Type B pancreatic cell (in vitro differentiated cells): ENCODE data around the gene FBXO47. TPM values are rescaled to one million over a fixed set of nuclear protein-coding genes. Genes with fewer than 3 reads are reported as not detected.

Experiments used
- DNase-seq: peaks from one replicate; pipeline ENCODE4 v3.0.0; 2021; ENCODE audit warnings: mixed read lengths; ENCODE audit not compliant: unreplicated experiment; ENCODE audit errors: extremely low spot score
- H3K27ac Mint-ChIP-seq: 2 replicates; pipeline ENCODE4 v1.8.0; 2021; ENCODE audit warnings: mild to moderate bottlenecking, mixed read lengths
- H3K27me3 Mint-ChIP-seq: 2 replicates; pipeline ENCODE4 v1.8.0; 2021; ENCODE audit warnings: mixed read lengths
- H3K36me3 Mint-ChIP-seq: 2 replicates; pipeline ENCODE4 v1.8.0; 2021; ENCODE audit warnings: mixed read lengths
- H3K4me1 Mint-ChIP-seq: one replicate; pipeline ENCODE4 v1.8.0; 2021; ENCODE audit warnings: mixed read lengths; ENCODE audit not compliant: unreplicated experiment
- H3K4me3 Mint-ChIP-seq: 2 replicates; pipeline ENCODE4 v1.8.0; 2021; ENCODE audit warnings: mild to moderate bottlenecking, mixed read lengths
- H3K9me3 Mint-ChIP-seq: 2 replicates; pipeline ENCODE4 v1.8.0; 2021; ENCODE audit warnings: mixed read lengths
- CTCF ChIP-seq: fragments of 200-600 bp; sonication (generic); conservative IDR thresholded peaks from 2 replicates; pipeline ENCODE4 v1.5.0; 2021; ENCODE audit warnings: antibody characterized with exemption, mild to moderate bottlenecking
- total RNA-seq: library from RNA; stranded (reverse); gene quantifications from 2 replicates; pipeline ENCODE4 v1.2.1, GENCODE V29; 2021; ENCODE audit warnings: low replicate concordance

FBXO47 gene
- total RNA-seq, 1 donor from 2014 or later = not detected

- TF ChIP-seq CTCF = no peak
- H3K9me3 Mint-ChIP-seq = peaks cover 7% of the 10 kb centered on the region
- H3K27me3 Mint-ChIP-seq = peaks cover 22% of the 10 kb centered on the region
- no peak overlapping the region for H3K27ac Mint-ChIP-seq
- H3K4me3 Mint-ChIP-seq = no peak overlapping the region
- peaks cover 5% of the 10 kb centered on the region for H3K36me3 Mint-ChIP-seq
- no peaks in the 10 kb centered on the region for H3K4me1 Mint-ChIP-seq
- DNase-seq = no peak
Measured at GRCh38 chr17:39002991-39003715, 36.0 kb upstream of the FBXO47 start.

DNA sequence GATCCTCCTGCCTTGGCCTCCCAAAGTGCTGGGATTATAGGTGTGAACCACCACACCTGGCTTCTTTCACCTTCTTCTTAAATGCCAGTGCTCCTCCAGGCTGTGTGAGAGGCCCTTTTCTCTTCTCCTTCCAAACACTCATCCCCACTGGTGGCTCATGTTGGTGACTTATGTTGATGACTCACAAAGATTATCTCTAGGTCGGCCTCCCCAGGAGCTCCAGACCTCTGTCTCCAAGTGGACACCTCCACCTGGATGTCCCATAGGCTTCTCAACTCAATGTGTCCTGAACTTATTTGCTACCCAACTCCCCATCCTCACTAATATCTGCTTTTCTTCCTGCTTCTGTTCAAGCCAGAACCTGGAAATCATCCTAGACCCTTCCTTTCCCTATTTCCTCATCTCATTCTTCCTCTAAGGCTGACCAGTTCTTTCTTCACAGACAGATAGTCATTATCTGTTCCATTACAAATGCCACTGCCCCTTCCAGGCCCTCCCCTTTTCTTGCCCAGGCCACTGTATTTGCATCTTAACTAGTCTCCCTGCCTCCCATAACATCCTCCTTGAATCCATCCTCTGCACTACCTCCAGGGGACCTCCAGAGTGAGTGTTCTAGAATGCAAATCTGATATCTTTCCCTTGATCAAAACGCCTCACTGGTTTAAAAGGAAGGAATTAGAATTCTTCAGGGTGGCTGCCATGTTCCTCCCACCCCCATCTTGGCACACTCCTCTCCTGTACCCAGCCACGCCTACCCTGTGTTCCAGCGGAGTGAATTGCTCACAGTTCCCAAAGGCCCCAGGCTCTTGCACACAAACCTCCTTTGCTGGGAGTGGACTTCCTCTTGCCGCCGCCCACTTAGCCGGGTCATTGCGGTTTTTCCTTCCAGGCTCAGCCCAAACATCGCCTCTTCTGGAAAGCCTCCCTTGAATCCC lies 34.8 kb upstream of the FBXO47 start:
- Mint-ChIP-seq H3K9me3 (peaks cover 8% of the 10 kb centered on the region), H3K27ac (no peak overlapping the region), H3K4me1 (no peaks in the 10 kb centered on the region), H3K27me3 (peaks cover 22% of the 10 kb centered on the region), H3K4me3 (no peak overlapping the region), H3K36me3 (peaks cover 5% of the 10 kb centered on the region)
- TF ChIP-seq CTCF = no peak
- DNase-seq = no peak

GRCh38 chr17:39000021-39000601 lies 32.9 kb upstream of the FBXO47 start:
- peaks cover 16% of the 10 kb centered on the region for H3K9me3 Mint-ChIP-seq
- no peaks in the 10 kb centered on the region for H3K4me1 Mint-ChIP-seq
- H3K4me3 Mint-ChIP-seq = no peak overlapping the region
- H3K36me3 Mint-ChIP-seq = peaks cover 5% of the 10 kb centered on the region
- no peak overlapping the region for H3K27ac Mint-ChIP-seq
- no peak for DNase-seq
- H3K27me3 Mint-ChIP-seq = peaks cover 22% of the 10 kb centered on the region
- no peak for TF ChIP-seq CTCF

- Mint-ChIP-seq H3K4me3 (no peak overlapping the region), H3K27me3 (peaks cover 3% of the 10 kb centered on the region), H3K9me3 (peaks cover 11% of the 10 kb centered on the region), H3K4me1 (no peaks in the 10 kb centered on the region), H3K27ac (no peak overlapping the region), H3K36me3 (peaks cover under 1% of the 10 kb centered on the region)
- TF ChIP-seq CTCF = no peak
- DNase-seq = no peak
Measured at GRCh38 chr17:38996660-38997337, 29.6 kb upstream of the FBXO47 start.

GRCh38 chr17:38994026-38994425 lies 26.8 kb upstream of the FBXO47 start:
- no peak for TF ChIP-seq CTCF
- Mint-ChIP-seq H3K27me3 (no peaks in the 10 kb centered on the region), H3K9me3 (peaks cover 9% of the 10 kb centered on the region), H3K36me3 (no peaks in the 10 kb centered on the region), H3K4me1 (no peaks in the 10 kb centered on the region), H3K27ac (no peak overlapping the region), H3K4me3 (no peak overlapping the region)
- DNase-seq = no peak
